Measurements from ENCODE around the gene CTU1.

Gene CTU1

GRCh38 chr19:51131780-51132680, 23.8 kb upstream of the CTU1 start:
- DNase-seq (ENCODE audit: low read depth): peak; percentile 81

GRCh38 chr19:51129716-51130115, 21.5 kb upstream of the CTU1 start:
- DNase-seq (ENCODE audit: low read depth): no peak

- DNase-seq (ENCODE audit: low read depth): no peak
These were observed 20.0 kb upstream of the CTU1 start for GRCh38 chr19:51128227-51128626.

GRCh38 chr19:51127755-51128154, 19.5 kb upstream of the CTU1 start:
- peak; percentile 88 for DNase-seq (ENCODE audit: low read depth)

GRCh38 chr19:51127032-51127431, 18.8 kb upstream of the CTU1 start:
- no peak for DNase-seq (ENCODE audit: low read depth)

- DNase-seq (ENCODE audit: low read depth): no peak
These were observed 17.3 kb upstream of the CTU1 start for GRCh38 chr19:51125421-51126075.

GRCh38 chr19:51124729-51125128, 16.5 kb upstream of the CTU1 start, which contains the start of gene SIGLEC9:
SIGLEC9 (plus strand) TSS chr19:51124906; CDS start chr19:51124975, 69 bp downstream.
- no peak for DNase-seq (ENCODE audit: low read depth)

GRCh38 chr19:51124216-51124615, 16.0 kb upstream of the CTU1 start:
- DNase-seq (ENCODE audit: low read depth): no peak

GRCh38 chr19:51123802-51124201, 15.6 kb upstream of the CTU1 start:
- DNase-seq (ENCODE audit: low read depth): no peak

- DNase-seq (ENCODE audit: low read depth): no peak
These were observed 15.2 kb upstream of the CTU1 start for GRCh38 chr19:51123381-51123800.

- DNase-seq (ENCODE audit: low read depth): no peak
These were observed 14.1 kb upstream of the CTU1 start for GRCh38 chr19:51122112-51122981.

- DNase-seq (ENCODE audit: low read depth): no peak
These were observed 13.0 kb upstream of the CTU1 start for GRCh38 chr19:51121257-51121656.

- DNase-seq (ENCODE audit: low read depth): no peak
These were observed 12.0 kb upstream of the CTU1 start for GRCh38 chr19:51120160-51120559.

- DNase-seq (ENCODE audit: low read depth): no peak
These were observed 11.4 kb upstream of the CTU1 start for GRCh38 chr19:51119611-51120010.

GRCh38 chr19:51119101-51119500, 10.9 kb upstream of the CTU1 start:
- no peak for DNase-seq (ENCODE audit: low read depth)

- no peak for DNase-seq (ENCODE audit: low read depth)
These were observed 8.6 kb upstream of the CTU1 start for GRCh38 chr19:51116736-51117286.

GRCh38 chr19:51114087-51114729, 6.0 kb upstream of the CTU1 start:
- DNase-seq (ENCODE audit: low read depth): no peak

GRCh38 chr19:51111606-51112005, 3.4 kb upstream of the CTU1 start:
- DNase-seq (ENCODE audit: low read depth): no peak

GRCh38 chr19:51110666-51110971, 2.4 kb upstream of the CTU1 start:
- DNase-seq (ENCODE audit: low read depth): no peak

GRCh38 chr19:51108805-51109146, 567 bp upstream of the CTU1 start:
- DNase-seq (ENCODE audit: low read depth): no peak

GRCh38 chr19:51107406-51108065, 673 bp downstream of the CTU1 start:
- DNase-seq (ENCODE audit: low read depth): no peak
